ENCODE results near the gene SPPL2B. TPM values are rescaled to one million over a fixed set of nuclear protein-coding genes. Genes with fewer than 3 reads are reported as not detected.

The SPPL2B gene
- total RNA-seq, 1 donor from 2014 or later, result 11.0 TPM

DNA sequence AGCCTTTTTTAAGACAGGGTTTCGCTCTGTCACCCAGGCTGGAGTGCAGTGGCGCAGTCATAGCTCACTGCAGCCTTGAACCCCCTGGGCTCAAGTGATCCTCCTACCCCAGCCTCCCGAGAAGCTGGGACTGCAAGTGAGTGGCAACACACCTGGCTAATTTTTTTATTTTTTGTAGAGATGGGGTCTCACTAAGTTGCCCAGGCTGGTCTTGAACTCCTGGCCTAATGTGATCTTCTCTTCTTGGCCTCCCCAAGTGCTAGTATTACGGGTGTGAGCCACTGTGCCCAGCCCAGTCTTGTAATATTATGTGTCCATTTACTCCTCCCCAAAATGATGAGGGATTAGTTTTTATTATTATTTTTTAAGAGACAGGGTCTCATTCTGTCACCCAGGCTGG is 17.4 kb upstream of the SPPL2B start:
- Histone ChIP-seq H3K27me3 (ENCODE audit: control insufficient read depth in 3 of 3, insufficient read depth in 3 of 3, low read length in 3 of 3) (peaks cover 29 to 47% (median 43%) of the 10 kb centered on the region in 3 donors), H3K9me3 (ENCODE audit: control insufficient read depth in 3 of 3, low read length in 3 of 3) (no peaks in the 10 kb centered on the region), H3K4me3 (ENCODE audit: low read length in 3 of 3) (no peak overlapping the region), H3K27ac (ENCODE audit: low read depth, low read length) (no peak overlapping the region), H3K36me3 (ENCODE audit: control insufficient read depth in 3 of 3, insufficient read depth in 3 of 3, low read length in 3 of 3) (no peaks in the 10 kb centered on the region), H3K9ac (ENCODE audit: low read depth in 1 of 3, low read length in 3 of 3) (no peak overlapping the region), H3K4me1 (ENCODE audit: control insufficient read depth in 3 of 3, insufficient read depth in 3 of 3, low read length in 3 of 3) (peaks cover 2 to 6% (median 3%) of the 10 kb centered on the region in 3 donors)

DNA sequence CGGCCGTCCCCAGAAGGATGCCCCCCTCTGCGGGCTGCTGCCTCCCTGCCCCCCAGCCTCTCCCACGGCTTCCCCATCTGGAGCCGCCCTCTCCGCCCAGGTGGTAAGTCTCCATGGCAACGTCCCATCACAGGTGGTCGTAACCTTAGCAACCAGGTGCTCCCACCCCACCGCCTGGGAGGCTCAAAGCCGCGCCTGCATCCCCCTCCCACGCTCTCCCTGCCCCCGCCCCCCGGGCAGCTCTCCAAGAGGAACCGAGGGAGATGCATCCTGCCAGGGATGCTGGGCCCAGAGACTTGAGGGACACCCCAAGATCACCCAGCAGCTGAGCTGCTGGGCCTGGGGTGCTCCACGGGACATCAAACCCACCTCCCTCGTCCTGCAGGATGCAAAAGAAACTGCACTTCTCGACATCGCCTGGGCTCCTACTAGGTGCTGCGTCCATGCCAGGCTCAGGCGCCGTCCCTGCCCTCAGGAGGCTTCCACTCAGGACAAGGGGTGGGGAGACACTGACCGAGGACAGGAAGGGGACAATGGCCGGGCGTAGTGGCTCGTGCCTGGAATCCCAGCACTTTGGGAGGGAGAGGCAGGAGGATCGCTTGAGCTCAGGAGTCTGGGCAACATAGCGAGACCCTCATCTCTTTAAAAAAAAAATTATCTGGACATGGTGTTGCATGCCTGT is 15.5 kb upstream of the SPPL2B start:
- Histone ChIP-seq H3K9ac (ENCODE audit: low read depth in 1 of 3, low read length in 3 of 3) (no peak overlapping the region), H3K9me3 (ENCODE audit: control insufficient read depth in 3 of 3, low read length in 3 of 3) (no peaks in the 10 kb centered on the region), H3K4me3 (ENCODE audit: low read length in 3 of 3) (no peak overlapping the region), H3K27me3 (ENCODE audit: control insufficient read depth in 3 of 3, insufficient read depth in 3 of 3, low read length in 3 of 3) (peaks cover 16 to 30% (median 26%) of the 10 kb centered on the region in 3 donors), H3K4me1 (ENCODE audit: control insufficient read depth in 3 of 3, insufficient read depth in 3 of 3, low read length in 3 of 3) (peaks cover 2 to 6% (median 3%) of the 10 kb centered on the region in 3 donors), H3K36me3 (ENCODE audit: control insufficient read depth in 3 of 3, insufficient read depth in 3 of 3, low read length in 3 of 3) (no peaks in the 10 kb centered on the region), H3K27ac (ENCODE audit: low read depth, low read length) (no peak overlapping the region)

DNA sequence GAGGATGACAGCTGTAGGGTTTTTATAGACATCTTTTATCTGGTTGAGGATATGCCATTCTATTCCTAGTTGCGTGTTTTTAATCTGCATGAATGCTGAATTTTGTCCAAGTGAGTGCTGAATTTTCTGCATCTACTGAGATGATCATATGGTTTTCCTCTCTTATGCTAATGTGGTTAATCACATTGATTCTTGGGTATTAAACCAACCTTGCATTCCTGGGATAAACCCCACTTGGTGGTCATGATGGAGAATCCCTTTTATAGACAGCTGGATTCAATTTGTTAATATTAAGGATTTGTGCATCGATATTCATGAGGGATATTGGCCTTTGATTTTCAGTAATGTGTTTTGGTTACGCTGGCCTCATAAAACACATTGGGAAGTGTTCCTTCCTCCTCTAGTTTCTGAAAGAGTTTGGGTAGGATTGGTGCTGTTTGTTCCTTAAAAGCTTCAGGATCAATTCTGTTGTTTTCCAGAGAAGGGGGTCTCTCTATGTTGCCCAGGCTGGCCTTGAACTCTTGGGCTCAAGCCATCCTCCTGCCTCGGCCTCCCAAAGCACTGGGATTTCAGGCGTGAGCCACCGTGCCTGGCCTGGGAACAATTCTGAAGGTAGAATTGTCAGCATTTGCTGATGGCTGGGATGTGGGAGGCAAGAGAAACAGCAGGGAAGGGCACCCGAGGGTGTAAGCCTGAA is 13.2 kb upstream of the SPPL2B start:
- Histone ChIP-seq H3K4me3 (ENCODE audit: low read length in 3 of 3) (no peak overlapping the region), H3K36me3 (ENCODE audit: control insufficient read depth in 3 of 3, insufficient read depth in 3 of 3, low read length in 3 of 3) (no peaks in the 10 kb centered on the region), H3K9me3 (ENCODE audit: control insufficient read depth in 3 of 3, low read length in 3 of 3) (no peaks in the 10 kb centered on the region), H3K4me1 (ENCODE audit: control insufficient read depth in 3 of 3, insufficient read depth in 3 of 3, low read length in 3 of 3) (peaks cover 0 to 3% (median 3%) of the 10 kb centered on the region in 3 donors), H3K27me3 (ENCODE audit: control insufficient read depth in 3 of 3, insufficient read depth in 3 of 3, low read length in 3 of 3) (peaks cover 3 to 20% (median 17%) of the 10 kb centered on the region in 3 donors), H3K27ac (ENCODE audit: low read depth, low read length) (no peak overlapping the region), H3K9ac (ENCODE audit: low read depth in 1 of 3, low read length in 3 of 3) (no peak overlapping the region)

DNA sequence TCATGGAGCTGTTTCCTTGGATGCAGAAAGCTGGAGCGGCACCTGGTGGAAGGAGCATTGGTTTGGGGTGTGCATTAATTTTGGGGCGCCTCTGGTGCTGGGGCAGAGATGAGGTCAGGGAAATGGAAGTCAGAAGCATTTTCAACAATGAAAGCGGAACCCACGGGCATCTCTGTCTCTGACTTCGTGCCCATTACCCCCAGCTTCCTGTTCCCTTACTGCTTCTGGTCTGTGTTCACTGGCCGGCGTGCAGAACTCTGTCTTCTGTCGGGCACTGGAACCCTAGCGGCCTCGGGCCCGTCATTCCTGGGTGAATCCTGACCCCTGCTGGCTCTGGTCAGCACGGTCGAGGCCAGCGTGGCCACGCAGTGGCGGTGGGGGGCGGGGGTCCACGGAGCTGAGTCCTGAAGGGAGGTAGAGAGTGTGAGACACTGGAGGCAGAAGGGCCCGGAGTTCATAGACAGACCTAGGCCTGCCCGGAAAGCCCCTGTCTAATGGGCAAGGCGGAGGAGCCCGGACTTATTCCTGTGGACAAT is 12.6 kb upstream of the SPPL2B start:
- Histone ChIP-seq H3K9ac (ENCODE audit: low read depth in 1 of 3, low read length in 3 of 3) (no peak overlapping the region), H3K9me3 (ENCODE audit: control insufficient read depth in 3 of 3, low read length in 3 of 3) (no peaks in the 10 kb centered on the region), H3K4me1 (ENCODE audit: control insufficient read depth in 3 of 3, insufficient read depth in 3 of 3, low read length in 3 of 3) (peaks cover 0 to 3% (median 3%) of the 10 kb centered on the region in 3 donors), H3K4me3 (ENCODE audit: low read length in 3 of 3) (no peak overlapping the region), H3K27ac (ENCODE audit: low read depth, low read length) (no peak overlapping the region), H3K27me3 (ENCODE audit: control insufficient read depth in 3 of 3, insufficient read depth in 3 of 3, low read length in 3 of 3) (peaks cover 3 to 18% (median 14%) of the 10 kb centered on the region in 3 donors), H3K36me3 (ENCODE audit: control insufficient read depth in 3 of 3, insufficient read depth in 3 of 3, low read length in 3 of 3) (no peaks in the 10 kb centered on the region)

DNA sequence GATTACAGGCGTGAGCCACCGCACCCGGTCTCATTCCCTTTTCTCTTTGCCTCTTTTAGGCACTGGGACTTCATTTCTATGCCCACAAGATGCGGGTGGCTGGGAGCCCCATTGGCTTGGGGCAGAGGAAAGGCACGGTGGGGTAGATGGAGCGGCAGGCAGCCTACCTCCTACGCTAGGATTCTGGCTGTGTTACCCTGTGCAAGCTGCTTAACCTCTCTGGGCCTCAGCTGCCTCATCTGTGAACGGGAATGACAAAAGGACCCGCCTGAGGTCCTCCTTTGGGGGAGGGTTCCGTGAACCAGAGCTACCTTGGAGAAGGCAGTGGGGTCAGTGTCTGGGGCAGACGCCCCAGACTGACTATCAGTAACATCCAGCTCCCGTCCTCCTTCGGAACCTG is 11.2 kb upstream of the SPPL2B start:
- H3K4me1 ChIP-seq (ENCODE audit: control insufficient read depth in 3 of 3, insufficient read depth in 3 of 3, low read length in 3 of 3), result peaks cover 0 to 3% (median 3%) of the 10 kb centered on the region in 3 donors
- H3K36me3 ChIP-seq (ENCODE audit: control insufficient read depth in 3 of 3, insufficient read depth in 3 of 3, low read length in 3 of 3), result peaks cover 0 to 2% (median 0%) of the 10 kb centered on the region in 3 donors
- H3K4me3 ChIP-seq (ENCODE audit: low read length in 3 of 3), result no peak overlapping the region
- H3K27ac ChIP-seq (ENCODE audit: low read depth, low read length), result no peak overlapping the region
- H3K9me3 ChIP-seq (ENCODE audit: control insufficient read depth in 3 of 3, low read length in 3 of 3), result no peaks in the 10 kb centered on the region
- H3K9ac ChIP-seq (ENCODE audit: low read depth in 1 of 3, low read length in 3 of 3), result no peak overlapping the region
- peaks cover 3 to 16% (median 11%) of the 10 kb centered on the region in 3 donors for H3K27me3 ChIP-seq (ENCODE audit: control insufficient read depth in 3 of 3, insufficient read depth in 3 of 3, low read length in 3 of 3)

DNA sequence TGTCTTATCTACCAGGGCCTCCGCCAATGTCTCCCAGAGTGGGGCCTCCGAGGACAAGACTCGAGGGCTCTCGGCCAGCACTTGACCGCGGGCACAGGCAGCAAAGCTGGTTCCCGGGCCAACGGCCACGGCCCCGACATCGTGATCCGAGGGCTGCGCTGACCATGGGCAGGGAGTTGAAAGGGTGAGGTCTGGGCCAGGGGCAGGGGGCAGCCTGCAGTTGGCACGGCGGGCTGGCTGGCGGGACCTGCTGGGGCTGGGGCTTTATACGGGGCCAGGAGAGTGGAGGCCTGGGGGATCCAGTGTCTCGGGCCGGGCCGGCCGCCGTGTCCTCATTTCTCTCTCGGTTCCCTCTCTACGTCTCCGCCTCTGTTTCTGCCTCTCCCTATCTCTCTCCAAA is 10.7 kb upstream of the SPPL2B start:
- Histone ChIP-seq H3K4me3 (ENCODE audit: low read length in 3 of 3) (no peak overlapping the region), H3K9me3 (ENCODE audit: control insufficient read depth in 3 of 3, low read length in 3 of 3) (no peaks in the 10 kb centered on the region), H3K27ac (ENCODE audit: low read depth, low read length) (no peak overlapping the region), H3K9ac (ENCODE audit: low read depth in 1 of 3, low read length in 3 of 3) (no peak overlapping the region), H3K27me3 (ENCODE audit: control insufficient read depth in 3 of 3, insufficient read depth in 3 of 3, low read length in 3 of 3) (peaks cover 3 to 11% (median 7%) of the 10 kb centered on the region in 3 donors), H3K4me1 (ENCODE audit: control insufficient read depth in 3 of 3, insufficient read depth in 3 of 3, low read length in 3 of 3) (peaks cover 0 to 3% (median 3%) of the 10 kb centered on the region in 3 donors), H3K36me3 (ENCODE audit: control insufficient read depth in 3 of 3, insufficient read depth in 3 of 3, low read length in 3 of 3) (peaks cover 0 to 2% (median 0%) of the 10 kb centered on the region in 3 donors)

DNA sequence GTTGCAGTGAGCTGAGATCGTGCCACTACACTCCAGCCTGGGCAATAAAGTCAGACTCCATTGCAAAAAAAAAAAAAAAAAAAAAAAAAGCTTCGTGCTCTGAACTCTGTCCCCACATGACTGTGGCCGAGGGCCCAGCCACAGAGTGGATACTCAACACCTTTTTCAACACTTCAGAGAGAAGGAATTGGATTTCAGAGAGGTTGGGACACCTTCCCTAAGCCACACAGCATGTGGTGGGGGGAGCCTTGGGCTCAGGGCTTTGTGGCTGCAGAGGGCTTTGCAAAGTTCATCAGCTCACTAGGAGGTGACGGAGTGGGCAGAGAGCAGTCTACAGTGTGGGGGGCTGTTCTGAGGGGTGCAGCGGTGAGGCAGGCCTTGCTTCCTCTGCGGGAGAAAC is 9.6 kb upstream of the SPPL2B start:
- Histone ChIP-seq H3K9ac (ENCODE audit: low read depth in 1 of 3, low read length in 3 of 3) (no peak overlapping the region), H3K27me3 (ENCODE audit: control insufficient read depth in 3 of 3, insufficient read depth in 3 of 3, low read length in 3 of 3) (peaks cover 0 to 4% (median 0%) of the 10 kb centered on the region in 3 donors), H3K4me3 (ENCODE audit: low read length in 3 of 3) (no peak overlapping the region), H3K9me3 (ENCODE audit: control insufficient read depth in 3 of 3, low read length in 3 of 3) (no peaks in the 10 kb centered on the region), H3K4me1 (ENCODE audit: control insufficient read depth in 3 of 3, insufficient read depth in 3 of 3, low read length in 3 of 3) (peaks cover 0 to 3% (median 3%) of the 10 kb centered on the region in 3 donors), H3K36me3 (ENCODE audit: control insufficient read depth in 3 of 3, insufficient read depth in 3 of 3, low read length in 3 of 3) (peaks cover 3 to 6% (median 4%) of the 10 kb centered on the region in 3 donors), H3K27ac (ENCODE audit: low read depth, low read length) (no peak overlapping the region)

DNA sequence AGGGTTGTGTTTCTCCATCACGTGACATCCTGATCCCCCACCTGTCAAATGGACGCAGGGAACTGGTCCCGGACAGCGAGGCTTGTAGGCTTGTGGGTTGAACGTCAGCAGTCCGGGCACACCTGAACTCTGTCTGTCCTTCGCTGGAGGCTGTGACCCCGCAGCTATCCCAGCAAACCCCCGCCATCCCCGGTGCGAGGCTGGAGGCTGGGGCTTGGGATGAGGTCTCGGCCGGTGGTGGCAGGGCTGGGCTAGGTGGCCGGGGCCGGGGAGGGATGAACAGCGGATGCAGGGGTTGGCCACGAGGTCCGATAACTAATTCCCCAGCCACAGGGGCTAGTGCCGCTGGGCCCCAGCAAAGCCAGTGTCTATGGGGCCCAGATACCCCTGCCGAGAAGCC is 8.9 kb upstream of the SPPL2B start:
- H3K4me1 ChIP-seq (ENCODE audit: control insufficient read depth in 3 of 3, insufficient read depth in 3 of 3, low read length in 3 of 3), result peaks cover 0 to 3% (median 3%) of the 10 kb centered on the region in 3 donors
- no peak overlapping the region for H3K9ac ChIP-seq (ENCODE audit: low read depth in 1 of 3, low read length in 3 of 3)
- no peak overlapping the region for H3K4me3 ChIP-seq (ENCODE audit: low read length in 3 of 3)
- no peak overlapping the region for H3K27ac ChIP-seq (ENCODE audit: low read depth, low read length)
- peaks cover 0 to 4% (median 0%) of the 10 kb centered on the region in 3 donors for H3K27me3 ChIP-seq (ENCODE audit: control insufficient read depth in 3 of 3, insufficient read depth in 3 of 3, low read length in 3 of 3)
- H3K36me3 ChIP-seq (ENCODE audit: control insufficient read depth in 3 of 3, insufficient read depth in 3 of 3, low read length in 3 of 3), result peaks cover 3 to 11% (median 9%) of the 10 kb centered on the region in 3 donors
- no peaks in the 10 kb centered on the region for H3K9me3 ChIP-seq (ENCODE audit: control insufficient read depth in 3 of 3, low read length in 3 of 3)

DNA sequence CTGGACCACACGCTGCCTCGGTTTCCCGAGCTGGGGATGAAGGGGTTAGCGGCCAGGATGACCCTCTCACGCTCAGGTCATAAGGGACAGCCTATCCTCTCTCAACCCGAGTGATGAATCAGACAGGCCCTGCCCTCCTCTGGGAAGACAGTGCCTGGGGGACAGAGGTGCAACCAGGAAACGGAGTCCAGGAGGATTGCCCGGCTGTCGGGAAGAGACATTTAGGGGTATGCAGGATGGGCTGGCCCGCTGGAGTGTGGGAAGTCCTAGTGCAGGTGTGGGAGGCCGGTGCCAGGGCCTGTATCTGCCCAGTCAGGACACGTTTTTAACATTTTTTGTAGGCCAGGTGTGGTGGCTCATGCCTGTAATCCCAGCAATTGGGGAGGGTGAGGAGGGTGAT is 8.4 kb upstream of the SPPL2B start:
- no peaks in the 10 kb centered on the region for H3K9me3 ChIP-seq (ENCODE audit: control insufficient read depth in 3 of 3, low read length in 3 of 3)
- peaks cover 3 to 13% (median 10%) of the 10 kb centered on the region in 3 donors for H3K36me3 ChIP-seq (ENCODE audit: control insufficient read depth in 3 of 3, insufficient read depth in 3 of 3, low read length in 3 of 3)
- H3K27me3 ChIP-seq (ENCODE audit: control insufficient read depth in 3 of 3, insufficient read depth in 3 of 3, low read length in 3 of 3), result peaks cover 0 to 4% (median 0%) of the 10 kb centered on the region in 3 donors
- H3K9ac ChIP-seq (ENCODE audit: low read depth in 1 of 3, low read length in 3 of 3), result no peak overlapping the region
- H3K4me1 ChIP-seq (ENCODE audit: control insufficient read depth in 3 of 3, insufficient read depth in 3 of 3, low read length in 3 of 3), result peaks cover 0 to 3% (median 3%) of the 10 kb centered on the region in 3 donors
- no peak overlapping the region for H3K27ac ChIP-seq (ENCODE audit: low read depth, low read length)
- no peak overlapping the region for H3K4me3 ChIP-seq (ENCODE audit: low read length in 3 of 3)

DNA sequence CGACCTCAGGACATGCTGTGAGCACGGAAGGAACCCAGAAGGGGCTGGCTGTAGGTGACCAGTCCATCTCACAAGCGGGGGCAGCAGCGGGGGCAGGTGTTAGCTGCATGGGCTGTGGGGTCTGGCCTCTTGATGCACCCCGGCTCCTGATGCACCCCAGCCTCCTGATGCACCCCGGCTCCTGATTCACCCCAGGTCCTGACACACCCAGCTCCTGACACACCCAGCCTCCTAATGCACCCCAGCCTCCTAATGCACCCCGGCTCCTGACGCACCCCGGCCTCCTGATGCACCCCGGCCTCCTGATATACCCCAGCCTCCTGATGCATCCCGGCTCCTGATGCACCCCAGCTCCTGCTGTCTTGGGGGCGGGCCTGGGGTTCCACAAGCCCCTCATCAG is 7.5 kb upstream of the SPPL2B start:
- no peaks in the 10 kb centered on the region for H3K27me3 ChIP-seq (ENCODE audit: control insufficient read depth in 3 of 3, insufficient read depth in 3 of 3, low read length in 3 of 3)
- no peak overlapping the region for H3K27ac ChIP-seq (ENCODE audit: low read depth, low read length)
- H3K36me3 ChIP-seq (ENCODE audit: control insufficient read depth in 3 of 3, insufficient read depth in 3 of 3, low read length in 3 of 3), result peaks cover 6 to 13% (median 13%) of the 10 kb centered on the region in 3 donors
- no peak overlapping the region for H3K9ac ChIP-seq (ENCODE audit: low read depth in 1 of 3, low read length in 3 of 3)
- H3K9me3 ChIP-seq (ENCODE audit: control insufficient read depth in 3 of 3, low read length in 3 of 3), result no peaks in the 10 kb centered on the region
- H3K4me3 ChIP-seq (ENCODE audit: low read length in 3 of 3), result no peak overlapping the region
- H3K4me1 ChIP-seq (ENCODE audit: control insufficient read depth in 3 of 3, insufficient read depth in 3 of 3, low read length in 3 of 3), result peaks cover 0 to 4% (median 3%) of the 10 kb centered on the region in 3 donors
